Measurements from ENCODE around the gene FBXL20. TPM values are rescaled to one million over a fixed set of nuclear protein-coding genes. Genes with fewer than 3 reads are reported as not detected.
A peak's percentile ranks its signal among the peaks of the same experiment; 100 is the strongest.

The FBXL20 gene
- total RNA-seq, 1 donor from 2014 or later: 27.1 TPM

DNA sequence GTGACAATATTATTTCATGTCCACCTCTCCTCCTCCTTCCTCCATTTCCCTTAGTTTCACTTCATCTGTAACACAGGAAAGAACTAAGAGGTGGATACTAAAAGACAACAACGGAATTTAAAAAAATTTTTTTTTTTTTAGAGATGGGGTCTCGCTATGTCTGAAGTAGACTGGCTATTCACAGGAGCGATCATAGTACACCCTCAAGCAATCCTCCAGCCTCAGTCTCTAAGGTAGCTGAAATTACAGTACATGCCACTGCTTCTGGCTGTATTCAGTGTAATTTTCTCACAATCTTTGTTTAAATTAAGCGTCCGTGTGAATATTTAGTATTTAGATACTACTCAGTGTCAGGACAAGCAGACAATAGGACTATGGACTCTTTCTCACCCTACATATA is 35.6 kb downstream of the FBXL20 start:
- Histone ChIP-seq H3K4me1 (peaks cover 7 to 12% of the 10 kb centered on the region in 2 donors), H3K27me3 (no peaks in the 10 kb centered on the region), H3K36me3 (no peaks in the 10 kb centered on the region), H3K9me3 (no peaks in the 10 kb centered on the region), H3K27ac (peak overlapping the region; percentile 69 to 77), H3K4me3 (peak overlapping the region in 1 of 2 donors; percentile 42)
- TF ChIP-seq, protein P1, sequence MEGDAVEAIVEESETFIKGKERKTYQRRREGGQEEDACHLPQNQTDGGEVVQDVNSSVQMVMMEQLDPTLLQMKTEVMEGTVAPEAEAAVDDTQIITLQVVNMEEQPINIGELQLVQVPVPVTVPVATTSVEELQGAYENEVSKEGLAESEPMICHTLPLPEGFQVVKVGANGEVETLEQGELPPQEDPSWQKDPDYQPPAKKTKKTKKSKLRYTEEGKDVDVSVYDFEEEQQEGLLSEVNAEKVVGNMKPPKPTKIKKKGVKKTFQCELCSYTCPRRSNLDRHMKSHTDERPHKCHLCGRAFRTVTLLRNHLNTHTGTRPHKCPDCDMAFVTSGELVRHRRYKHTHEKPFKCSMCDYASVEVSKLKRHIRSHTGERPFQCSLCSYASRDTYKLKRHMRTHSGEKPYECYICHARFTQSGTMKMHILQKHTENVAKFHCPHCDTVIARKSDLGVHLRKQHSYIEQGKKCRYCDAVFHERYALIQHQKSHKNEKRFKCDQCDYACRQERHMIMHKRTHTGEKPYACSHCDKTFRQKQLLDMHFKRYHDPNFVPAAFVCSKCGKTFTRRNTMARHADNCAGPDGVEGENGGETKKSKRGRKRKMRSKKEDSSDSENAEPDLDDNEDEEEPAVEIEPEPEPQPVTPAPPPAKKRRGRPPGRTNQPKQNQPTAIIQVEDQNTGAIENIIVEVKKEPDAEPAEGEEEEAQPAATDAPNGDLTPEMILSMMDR (IDR thresholded peaks at IDR 0.05): no peak
- intact Hi-C loops (cut with DNase I): loop anchor here (5.0 kb wide), 2 partner anchors 36 to 84 kb away; partner anchors contain the start of gene FBXL20
- DNase-seq (ENCODE audit: low spot score in 2 of 2): no peak

DNA sequence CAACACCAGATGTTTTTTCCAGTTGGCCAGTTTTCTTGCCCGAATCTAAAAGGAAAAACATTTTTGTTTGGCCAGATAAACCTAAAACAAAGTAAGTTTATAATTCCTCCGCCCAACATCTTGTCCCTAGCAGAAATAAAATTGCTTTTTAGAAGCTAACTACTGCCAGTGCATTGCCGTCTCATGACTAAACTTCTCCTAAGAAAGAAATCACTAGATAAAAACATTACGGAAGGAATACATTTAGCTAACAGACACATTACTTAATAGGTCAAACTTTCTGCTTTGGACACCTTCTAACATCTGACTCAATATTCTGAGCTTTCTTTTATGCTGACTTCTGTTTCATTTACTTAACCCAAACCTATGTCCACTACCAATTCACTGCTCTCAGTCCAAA is 36.2 kb downstream of the FBXL20 start:
- intact Hi-C loops (cut with DNase I): loop anchor here (5.0 kb wide), 2 partner anchors 37 to 83 kb away; partner anchors contain the start of gene FBXL20
- Histone ChIP-seq H3K4me3 (peak overlapping the region in 1 of 2 donors; percentile 42), H3K4me1 (peaks cover 7 to 12% of the 10 kb centered on the region in 2 donors), H3K27ac (peak overlapping the region; percentile 69 to 77), H3K27me3 (no peaks in the 10 kb centered on the region), H3K9me3 (no peaks in the 10 kb centered on the region), H3K36me3 (no peaks in the 10 kb centered on the region)
- TF ChIP-seq, protein P1 (IDR thresholded peaks at IDR 0.05): no peak
- DNase-seq (ENCODE audit: low spot score in 2 of 2): no peak

DNA sequence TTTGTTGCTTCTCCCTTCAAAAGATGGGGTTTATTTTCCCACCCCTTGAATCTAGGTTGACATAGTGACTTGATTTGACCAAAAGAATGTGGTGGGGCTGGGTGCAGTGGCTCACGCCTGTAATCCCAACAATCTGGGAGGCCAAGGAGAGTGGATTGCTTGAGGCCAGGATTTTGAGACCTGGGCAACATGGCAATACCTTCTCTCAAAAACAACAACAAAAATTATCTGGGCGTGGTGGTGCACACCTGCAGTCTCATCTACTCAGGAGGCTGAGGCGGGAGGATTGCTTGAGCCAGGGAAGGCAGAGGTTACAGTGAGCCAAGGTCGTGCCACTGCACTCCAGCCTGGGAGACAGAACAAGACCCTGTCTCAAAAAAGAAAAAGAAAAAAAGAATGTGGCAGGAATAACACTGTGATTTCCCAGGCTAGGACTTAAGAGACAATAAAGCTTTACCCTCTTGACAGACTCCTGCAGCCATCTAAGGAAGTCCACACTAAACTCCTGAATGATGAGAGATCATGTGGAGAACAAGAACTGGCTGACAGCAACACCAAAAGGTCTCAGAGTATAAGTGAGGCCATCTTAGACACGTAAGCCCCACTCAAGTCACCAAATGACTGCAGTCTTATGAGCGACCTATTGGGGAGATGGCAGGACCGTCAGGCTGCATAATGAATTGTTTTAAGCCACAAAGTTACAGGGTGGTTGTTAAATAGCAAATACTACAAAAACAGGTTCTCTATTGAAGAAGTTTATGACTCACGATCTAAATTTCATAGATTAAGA is 37.0 kb downstream of the FBXL20 start:
- TF ChIP-seq, protein P1 (IDR thresholded peaks at IDR 0.05): no peak
- H3K36me3 ChIP-seq: no peaks in the 10 kb centered on the region
- no peaks in the 10 kb centered on the region for H3K27me3 ChIP-seq
- intact Hi-C loops (cut with DNase I): loop anchor here (5.0 kb wide), 2 partner anchors 38 to 82 kb away; partner anchors contain the start of gene FBXL20
- DNase-seq (ENCODE audit: low spot score in 2 of 2): no peak
- H3K27ac ChIP-seq: peak overlapping the region; percentile 69 to 77
- peak overlapping the region in 1 of 2 donors; percentile 42 for H3K4me3 ChIP-seq
- no peaks in the 10 kb centered on the region for H3K9me3 ChIP-seq
- peaks cover 7 to 12% of the 10 kb centered on the region in 2 donors for H3K4me1 ChIP-seq

DNA sequence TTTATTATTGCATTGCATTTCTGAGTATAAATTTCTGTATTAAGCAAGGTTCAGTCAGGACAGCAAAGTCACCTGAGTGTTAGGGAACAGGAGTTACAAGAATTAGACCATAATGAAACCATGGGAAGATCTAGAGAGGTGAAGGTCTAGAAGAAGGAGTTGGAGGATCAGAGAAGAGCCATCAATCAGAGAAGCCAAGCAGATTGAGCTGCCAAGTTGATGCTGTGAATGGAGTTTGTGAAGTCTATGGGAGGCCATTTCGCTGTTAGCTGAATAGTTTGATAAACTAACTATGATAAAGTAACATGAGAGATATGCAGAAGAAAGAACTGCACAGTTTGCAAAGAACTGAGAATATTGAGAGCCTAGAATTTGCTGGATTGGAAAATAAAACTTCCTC is 40.4 kb downstream of the FBXL20 start:
- Histone ChIP-seq H3K27me3 (no peaks in the 10 kb centered on the region), H3K27ac (no peak overlapping the region), H3K36me3 (no peaks in the 10 kb centered on the region), H3K9me3 (no peaks in the 10 kb centered on the region), H3K4me3 (no peak overlapping the region), H3K4me1 (peaks cover 7 to 9% of the 10 kb centered on the region in 2 donors)
- TF ChIP-seq, protein P1 (IDR thresholded peaks at IDR 0.05): no peak
- intact Hi-C loops (cut with DNase I): no loop called here
- no peak for DNase-seq (ENCODE audit: low spot score in 2 of 2)

DNA sequence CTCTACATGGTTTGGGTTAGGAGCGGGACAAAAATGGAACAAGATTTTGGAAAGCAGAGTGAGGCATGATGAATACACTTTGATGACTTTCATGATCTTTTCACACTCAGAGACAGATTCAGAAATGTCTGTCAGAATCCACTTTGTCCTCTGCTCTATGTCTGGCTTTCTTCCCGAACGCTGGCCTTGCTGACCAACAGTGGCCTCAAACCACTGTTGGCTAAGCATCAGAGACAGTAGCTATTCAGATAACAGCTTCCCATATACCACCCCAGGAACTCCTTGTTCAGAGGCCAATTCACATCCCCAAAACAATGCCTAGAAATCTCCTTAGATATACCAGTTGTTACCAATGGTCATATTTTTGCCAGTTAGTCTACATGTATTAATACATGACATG is 40.9 kb downstream of the FBXL20 start:
- intact Hi-C loops (cut with DNase I): no loop called here
- TF ChIP-seq, protein P1 (IDR thresholded peaks at IDR 0.05): no peak
- Histone ChIP-seq H3K9me3 (no peaks in the 10 kb centered on the region), H3K36me3 (no peaks in the 10 kb centered on the region), H3K4me3 (no peak overlapping the region), H3K27me3 (no peaks in the 10 kb centered on the region), H3K4me1 (peaks cover 5 to 8% of the 10 kb centered on the region in 2 donors), H3K27ac (no peak overlapping the region)
- DNase-seq (ENCODE audit: low spot score in 2 of 2): no peak
